GM10248 (cell line): ENCODE results near the gene RIF1.

Source experiments
- CTCF ChIA-PET: fragments of 300-600 bp; sonication (Branson Sonifier 250); formaldehyde crosslinking; extraction: SDS; loops from one replicate; lab custom pipeline; 2021; ENCODE audit warnings: antibody characterized with exemption; lab: Yijun Ruan, JAX
- POLR2A ChIA-PET: fragments of 350-650 bp; sonication (Branson Sonifier 250); formaldehyde crosslinking; extraction: SDS; loops from one replicate; lab custom pipeline; 2020; ENCODE audit warnings: antibody characterized with exemption; lab: Yijun Ruan, JAX
- DNase-seq: peaks from one replicate; pipeline ENCODE4 v3.0.0; 2012; ENCODE audit errors: extremely low spot score
- TF ChIP-seq, protein P1 (sequence below): IDR thresholded peaks from 2 replicates; pipeline ENCODE4 v1.5.1; 2012; ENCODE audit warnings: mild to moderate bottlenecking, low read depth; ENCODE audit errors: extremely low read depth, missing control alignments, control extremely low read depth

Gene RIF1

DNA sequence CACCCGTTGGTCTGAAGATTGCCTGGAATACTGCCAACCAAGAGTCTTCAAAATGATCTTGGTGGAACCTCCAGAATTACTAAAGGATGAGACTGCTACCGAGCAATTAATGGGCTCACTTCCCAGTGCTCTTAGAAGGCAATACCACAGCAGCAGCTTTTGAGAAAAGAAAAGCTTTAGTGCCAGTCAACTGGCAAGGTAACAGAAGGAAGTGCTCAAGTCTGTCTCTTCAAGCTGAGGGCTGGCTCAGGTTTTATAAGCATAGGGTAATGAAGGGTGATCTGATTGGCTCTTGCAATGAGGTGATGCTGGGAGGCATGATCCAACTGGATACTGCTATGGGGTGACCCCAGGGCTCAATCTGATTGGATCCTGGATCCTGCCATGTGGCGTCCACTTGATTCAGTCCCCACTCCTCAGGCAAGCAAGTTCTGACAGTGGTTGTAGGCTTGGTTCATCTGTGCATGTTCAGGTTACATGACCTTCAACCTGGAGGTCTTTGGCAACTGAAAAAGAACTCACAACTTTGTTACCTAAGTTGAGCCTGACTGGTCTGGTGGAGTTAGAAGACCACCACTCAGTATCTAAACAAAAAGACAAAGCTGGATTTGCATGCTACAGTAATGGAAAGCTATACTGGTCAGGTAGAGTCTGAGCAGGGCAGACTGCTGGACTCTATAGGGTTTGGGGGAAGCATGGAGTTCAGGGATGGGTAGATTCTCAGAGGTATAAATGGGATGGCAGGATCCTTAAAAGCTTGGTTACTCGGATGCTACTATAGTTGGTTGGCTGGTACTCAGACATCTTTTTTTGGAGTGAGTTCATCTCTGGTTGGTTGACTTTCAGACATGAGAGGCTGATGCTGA is 14.0 kb upstream of the RIF1 start:
- TF ChIP-seq, protein P1, sequence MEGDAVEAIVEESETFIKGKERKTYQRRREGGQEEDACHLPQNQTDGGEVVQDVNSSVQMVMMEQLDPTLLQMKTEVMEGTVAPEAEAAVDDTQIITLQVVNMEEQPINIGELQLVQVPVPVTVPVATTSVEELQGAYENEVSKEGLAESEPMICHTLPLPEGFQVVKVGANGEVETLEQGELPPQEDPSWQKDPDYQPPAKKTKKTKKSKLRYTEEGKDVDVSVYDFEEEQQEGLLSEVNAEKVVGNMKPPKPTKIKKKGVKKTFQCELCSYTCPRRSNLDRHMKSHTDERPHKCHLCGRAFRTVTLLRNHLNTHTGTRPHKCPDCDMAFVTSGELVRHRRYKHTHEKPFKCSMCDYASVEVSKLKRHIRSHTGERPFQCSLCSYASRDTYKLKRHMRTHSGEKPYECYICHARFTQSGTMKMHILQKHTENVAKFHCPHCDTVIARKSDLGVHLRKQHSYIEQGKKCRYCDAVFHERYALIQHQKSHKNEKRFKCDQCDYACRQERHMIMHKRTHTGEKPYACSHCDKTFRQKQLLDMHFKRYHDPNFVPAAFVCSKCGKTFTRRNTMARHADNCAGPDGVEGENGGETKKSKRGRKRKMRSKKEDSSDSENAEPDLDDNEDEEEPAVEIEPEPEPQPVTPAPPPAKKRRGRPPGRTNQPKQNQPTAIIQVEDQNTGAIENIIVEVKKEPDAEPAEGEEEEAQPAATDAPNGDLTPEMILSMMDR = no peak
- CTCF ChIA-PET = interaction anchor here (1.1 to 1.3 kb wide), 2 partner anchors 13 to 157 kb away, joined by 3 to 4 read pairs; no protein-coding TSS in a partner anchor
- POLR2A ChIA-PET = no interaction called here
- DNase-seq = no peak

DNA sequence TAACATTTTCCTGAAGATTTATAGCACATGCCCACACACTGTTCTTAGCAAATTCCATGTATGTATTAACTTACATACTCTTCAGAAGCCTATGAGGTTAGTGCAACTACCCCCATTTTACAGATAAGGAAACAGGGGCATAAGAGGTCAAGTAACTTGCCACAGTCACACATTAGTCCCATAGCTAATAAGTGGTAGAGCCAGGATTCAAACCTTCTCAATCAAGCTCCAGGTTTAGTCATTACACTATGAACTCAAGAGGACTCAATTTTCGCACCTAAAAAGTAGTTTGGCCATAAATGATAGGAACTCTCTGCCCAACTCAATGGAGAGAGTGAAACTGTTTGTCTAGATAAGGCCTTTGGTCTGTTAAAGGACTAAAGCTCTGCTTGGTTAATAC is 9.7 kb upstream of the RIF1 start:
- TF ChIP-seq, protein P1 = no peak
- POLR2A ChIA-PET = no interaction called here
- CTCF ChIA-PET = no interaction called here
- DNase-seq = no peak

DNA sequence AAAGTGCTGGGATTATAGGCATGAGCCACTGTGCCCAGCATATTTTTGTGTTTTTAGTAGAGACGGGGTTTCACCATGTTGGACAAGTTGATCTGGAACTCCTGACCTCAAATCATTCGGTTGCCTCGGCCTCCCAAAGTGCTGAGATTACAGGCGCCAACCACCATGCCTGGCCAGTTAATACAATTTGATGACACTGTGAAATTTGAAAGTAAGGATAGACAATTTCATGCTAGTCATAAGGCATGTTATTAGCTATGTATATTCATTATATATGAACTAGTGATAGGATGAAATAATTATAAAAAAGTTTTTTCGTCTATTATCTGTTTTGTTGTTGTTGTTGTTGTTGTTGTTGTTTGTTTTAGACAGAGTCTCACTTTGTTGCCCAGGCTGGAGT is 8.6 kb upstream of the RIF1 start:
- POLR2A ChIA-PET = no interaction called here
- TF ChIP-seq, protein P1 = no peak
- CTCF ChIA-PET = no interaction called here
- DNase-seq = no peak

DNA sequence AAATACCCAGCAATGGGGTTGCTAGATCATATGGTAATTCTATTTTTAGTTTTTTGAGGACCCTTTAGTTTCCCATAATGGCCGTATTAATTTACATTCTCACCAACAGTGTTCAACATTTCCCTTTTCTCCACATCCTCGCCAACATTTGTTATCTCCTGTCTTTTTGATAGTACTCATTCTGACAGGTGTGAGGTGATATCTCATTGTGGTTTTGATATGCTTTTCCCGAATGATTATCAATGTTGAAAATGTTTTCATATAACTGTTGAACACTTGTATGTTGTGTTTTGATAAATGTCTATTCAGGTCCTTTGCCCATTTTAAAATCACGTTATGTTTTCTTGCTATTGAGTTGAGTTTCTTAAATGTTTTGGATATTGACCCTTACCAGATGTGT is 5.8 kb upstream of the RIF1 start:
- no peak for DNase-seq
- CTCF ChIA-PET = no interaction called here
- TF ChIP-seq, protein P1 = no peak
- POLR2A ChIA-PET = no interaction called here

DNA sequence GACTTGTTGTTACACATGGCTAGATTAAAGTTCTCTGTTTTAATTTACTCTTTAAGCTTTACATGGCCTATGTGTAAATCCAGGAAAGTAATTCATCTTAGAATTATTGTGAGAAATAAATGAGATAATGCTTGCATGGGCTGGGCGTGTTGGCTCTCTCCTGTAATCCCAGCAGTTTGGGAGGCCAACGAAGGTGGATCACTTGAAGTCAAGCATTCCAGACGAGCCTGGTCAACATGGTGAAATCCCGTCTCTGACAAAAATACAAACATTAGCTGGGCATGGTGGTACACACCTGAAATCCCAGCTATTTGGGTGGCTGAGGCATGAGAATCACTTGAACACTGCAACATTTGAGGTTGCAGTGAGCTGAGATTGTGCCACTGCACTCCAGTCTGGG is 4.3 kb upstream of the RIF1 start:
- POLR2A ChIA-PET = no interaction called here
- CTCF ChIA-PET = interaction anchor here (1.0 to 1.5 kb wide), 2 partner anchors 15 to 17 kb away, joined by 3 read pairs; no protein-coding TSS in a partner anchor
- no peak for DNase-seq
- TF ChIP-seq, protein P1 = no peak

DNA sequence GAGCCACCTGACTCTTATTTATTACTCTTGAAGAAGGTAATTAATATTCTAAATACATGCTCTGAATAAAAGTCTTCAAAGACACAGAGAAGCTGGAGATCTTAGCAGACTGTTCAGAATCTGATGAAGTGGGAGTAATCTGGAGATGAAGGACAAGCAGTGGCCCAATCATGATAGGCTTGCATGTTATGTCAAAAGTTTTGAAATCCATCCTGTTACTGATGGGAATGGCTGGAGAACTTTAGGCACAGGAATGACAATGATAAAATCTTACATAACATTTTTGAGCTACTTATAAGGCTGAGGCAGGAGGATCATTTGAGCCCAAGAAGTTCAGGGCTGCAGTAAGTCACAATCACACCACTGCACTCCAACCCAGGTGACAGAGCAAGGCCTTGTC is 2.4 kb upstream of the RIF1 start:
- no peak for DNase-seq
- ChIA-PET POLR2A (no interaction called here), CTCF (no interaction called here)
- TF ChIP-seq, protein P1 = no peak
